Iris pigment epithelial cell (primary cell): ENCODE data around the gene ERLEC1.
"Not testable (repeated sequence)": the region's sequence is repeated elsewhere in the genome, so short reads cannot be mapped to it uniquely, and the experiment has no call there.

Source experiments
- DNase-seq: peaks from one replicate; pipeline ENCODE4 v3.0.0-alpha.2; 2011; ENCODE audit warnings: low read depth

The ERLEC1 gene

GRCh38 chr2:53786705-53787613 lies at the start of gene ERLEC1, which contains the start of gene ASB3:
TSS of gene ERLEC1 (plus strand) at chr2:53787044. CDS start at chr2:53787211, 167 bp downstream.
TSS of gene ASB3 (minus strand) at chr2:53786953. CDS start at chr2:53765572, 21,381 bp downstream.
- peak; percentile 74 for DNase-seq

GRCh38 chr2:53737091-53737490 lies 49.8 kb upstream of the ERLEC1 start:
- DNase-seq: no peak

- DNase-seq: peak; percentile 5
Observed at GRCh38 chr2:53739032-53739431, 47.8 kb upstream of the ERLEC1 start.

GRCh38 chr2:53740170-53740569 lies 46.7 kb upstream of the ERLEC1 start:
- peak; percentile 55 for DNase-seq

GRCh38 chr2:53744395-53745065 lies 42.3 kb upstream of the ERLEC1 start:
- no peak for DNase-seq

GRCh38 chr2:53750041-53750768 lies 36.6 kb upstream of the ERLEC1 start:
- DNase-seq: no peak

GRCh38 chr2:53751728-53752127 lies 35.1 kb upstream of the ERLEC1 start:
- DNase-seq: peak; percentile 49

- no peak for DNase-seq
Observed at GRCh38 chr2:53752385-53752784, 34.5 kb upstream of the ERLEC1 start.

GRCh38 chr2:53753041-53753440 lies 33.8 kb upstream of the ERLEC1 start:
- no peak for DNase-seq

- peak; percentile 22 for DNase-seq
Observed at GRCh38 chr2:53755121-53755520, 31.7 kb upstream of the ERLEC1 start.

- DNase-seq: no peak
Observed at GRCh38 chr2:53756644-53757043, 30.2 kb upstream of the ERLEC1 start.

- DNase-seq: not testable (repeated sequence)
Observed at GRCh38 chr2:53757206-53757605, 29.6 kb upstream of the ERLEC1 start.

GRCh38 chr2:53765767-53766166 lies 21.1 kb upstream of the ERLEC1 start:
- no peak for DNase-seq

- peak; percentile 83 for DNase-seq
Observed at GRCh38 chr2:53767405-53768241, 19.2 kb upstream of the ERLEC1 start, which contains the start of gene CHAC2. TSS of gene CHAC2 (plus strand) at chr2:53767804. CDS start at chr2:53767887, 83 bp downstream.

GRCh38 chr2:53768242-53768542 lies 18.7 kb upstream of the ERLEC1 start:
- no peak for DNase-seq

- DNase-seq: no peak
Observed at GRCh38 chr2:53769318-53769945, 17.4 kb upstream of the ERLEC1 start.

GRCh38 chr2:53770264-53770663 lies 16.6 kb upstream of the ERLEC1 start:
- DNase-seq: no peak

GRCh38 chr2:53777134-53777533 lies 9.7 kb upstream of the ERLEC1 start:
- no peak for DNase-seq

GRCh38 chr2:53778536-53779162 lies 8.2 kb upstream of the ERLEC1 start:
- no peak for DNase-seq

- DNase-seq: no peak
Observed at GRCh38 chr2:53780056-53780455, 6.8 kb upstream of the ERLEC1 start.

- no peak for DNase-seq
Observed at GRCh38 chr2:53782676-53783075, 4.2 kb upstream of the ERLEC1 start.
